Epithelial cell of alveolus of lung (primary cell): ENCODE measurements around the gene SOSTDC1. TPM values are rescaled to one million over a fixed set of nuclear protein-coding genes. Genes with fewer than 3 reads are reported as not detected.

ENCODE experiments used
- total RNA-seq: library from RNA; depleted of rRNA; stranded (reverse); fragments of >200 nt; gene quantifications from 2 replicates; pipeline ENCODE4 v1.2.1, GENCODE V29; 2015

Gene SOSTDC1, protein sequence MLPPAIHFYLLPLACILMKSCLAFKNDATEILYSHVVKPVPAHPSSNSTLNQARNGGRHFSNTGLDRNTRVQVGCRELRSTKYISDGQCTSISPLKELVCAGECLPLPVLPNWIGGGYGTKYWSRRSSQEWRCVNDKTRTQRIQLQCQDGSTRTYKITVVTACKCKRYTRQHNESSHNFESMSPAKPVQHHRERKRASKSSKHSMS
- total RNA-seq: 0.39 and 1.1 TPM in 2 replicates

DNA sequence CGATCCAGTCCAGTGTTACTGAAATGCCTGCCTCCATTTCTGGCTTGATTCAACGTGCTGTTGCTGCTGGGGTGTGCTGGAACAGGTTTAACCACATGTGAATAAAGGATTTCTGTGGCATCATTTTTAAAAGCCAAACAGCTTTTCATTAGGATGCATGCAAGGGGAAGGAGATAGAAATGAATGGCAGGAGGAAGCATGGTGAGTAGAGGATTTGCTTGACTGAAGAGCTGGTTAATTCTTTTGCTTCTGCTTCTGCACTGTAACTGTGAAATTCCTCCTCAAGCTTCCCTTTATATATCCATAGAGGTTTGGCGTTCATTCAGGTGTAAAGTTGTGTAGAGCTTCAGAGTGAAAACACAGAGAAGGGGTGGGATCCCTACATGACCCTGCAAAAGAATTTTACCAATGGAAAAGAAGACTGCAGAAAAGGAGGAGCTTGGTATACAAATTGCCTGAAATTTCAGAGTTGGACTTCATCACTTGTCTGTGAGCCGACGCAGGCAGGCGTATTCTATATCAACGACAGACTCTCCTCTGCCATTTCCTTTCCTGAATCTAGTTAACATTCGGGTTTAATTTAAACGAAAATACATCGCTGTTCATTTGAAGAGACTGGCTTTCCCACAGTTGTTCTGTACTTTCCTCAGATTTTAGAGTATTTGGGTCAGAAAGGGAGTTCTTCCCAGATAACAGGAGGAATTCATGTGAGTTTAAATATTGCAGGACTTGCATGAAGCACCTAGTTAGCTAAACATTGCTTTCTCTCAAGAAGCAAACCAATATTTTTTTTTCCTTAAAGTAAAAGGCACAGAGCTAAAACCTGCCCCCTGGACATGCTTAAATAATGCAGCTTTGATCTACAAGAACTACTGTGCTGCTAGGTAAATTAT is at the start of gene SOSTDC1:
Gene SOSTDC1 (minus strand): TSS at position 270 of the 893 bp plus-strand sequence. CDS start 70 bp downstream, at position 200.

DNA sequence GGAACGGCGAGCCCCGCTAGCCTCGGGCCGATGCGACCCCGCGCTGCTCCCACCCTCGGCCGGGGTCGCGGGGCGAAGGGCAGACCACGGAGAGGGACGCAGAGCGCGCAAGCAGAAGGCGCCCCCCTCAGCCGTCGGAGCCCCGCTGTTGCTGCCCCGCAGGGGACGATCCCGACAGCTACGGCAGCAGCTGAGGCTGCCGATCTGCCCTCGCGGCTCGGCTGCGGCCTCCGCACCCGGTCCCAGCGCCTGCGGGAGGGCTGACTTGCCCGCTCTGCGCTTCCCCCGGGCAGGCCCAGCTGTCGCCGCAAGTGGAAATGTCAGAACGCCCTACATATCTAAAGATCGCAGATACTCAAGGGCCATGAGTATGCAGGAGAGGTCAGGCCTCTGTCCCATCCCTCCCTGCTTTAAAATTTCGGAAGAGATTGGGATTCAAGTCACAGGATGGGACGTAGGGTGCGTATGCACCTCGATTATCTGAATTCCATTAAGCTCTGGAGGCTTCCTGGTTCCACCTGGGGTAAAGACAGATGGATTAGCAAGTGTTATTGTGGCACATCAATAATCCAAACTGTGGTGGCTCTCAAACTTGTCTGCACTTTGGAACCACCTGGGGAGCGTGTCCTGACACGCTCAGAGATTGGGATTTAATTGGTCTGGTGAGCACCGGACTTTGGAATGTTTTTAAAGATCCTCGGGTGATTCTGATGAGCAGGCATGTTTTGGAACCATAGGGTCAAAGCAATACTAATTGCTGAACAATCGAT is 44.0 kb downstream of the SOSTDC1 start, which contains the start of gene CRPPA:
Gene CRPPA (minus strand): TSS at position 206 of the 770 bp plus-strand sequence. CDS start 216 bp downstream, outside the sequence.

Other genes with a start within 250 kb of the SOSTDC1 start
- gene CRPPA, start 44.2 kb downstream of the SOSTDC1 start, total RNA-seq: 0.48 and 0.78 TPM in 2 replicates
- gene LRRC72, start 61.1 kb upstream of the SOSTDC1 start, total RNA-seq: not detected in 2 replicates
- 8.6 and 12.8 TPM in 2 replicates for gene ANKMY2, start 180.0 kb upstream of the SOSTDC1 start, total RNA-seq
- 87.7 and 101 TPM in 2 replicates for gene BZW2, start 180.4 kb upstream of the SOSTDC1 start, total RNA-seq